Kidney (tissue), 14 donors: Measurements from ENCODE around the gene CEBPG. TPM values are rescaled to one million over a fixed set of nuclear protein-coding genes. Genes with fewer than 3 reads are reported as not detected.

ENCODE experiments used
- DNase-seq, 5 donors: peaks; one replicate each; pipeline ENCODE4 v3.0.0-alpha.2; 2013 to 2020
- FAIRE-seq: peaks from 2 replicates; lab custom pipeline; 2012; peaks lifted over from hg19 to GRCh38; lab: Jason Lieb, UNC
- H3K27ac ChIP-seq, 2 donors: one replicate each; pipeline ENCODE4 v1.7.0; 2013; ENCODE audit warnings: low read depth in 2 of 2, low read length in 2 of 2, inconsistent platforms in 1 of 2
- H3K27me3 ChIP-seq: one replicate; pipeline ENCODE4 v1.7.1; 2013; ENCODE audit warnings: low read length, inconsistent platforms; ENCODE audit not compliant: control insufficient read depth, insufficient read depth
- H3K36me3 ChIP-seq, 3 donors: one replicate each; pipeline versions ENCODE4 v1.7.0 to v1.7.1; 2013; ENCODE audit warnings: low read length in 3 of 3, control low read depth in 1 of 3, inconsistent platforms in 1 of 3; ENCODE audit not compliant: insufficient read depth in 3 of 3, control insufficient read depth in 2 of 3
- H3K4me1 ChIP-seq, 3 donors: one replicate each; pipeline versions ENCODE4 v1.7.0 to v1.7.1; 2013; ENCODE audit warnings: low read length in 3 of 3, inconsistent platforms in 1 of 3, low read depth in 1 of 3; ENCODE audit not compliant: control insufficient read depth in 2 of 3, insufficient read depth in 2 of 3
- H3K4me3 ChIP-seq, 3 donors: one replicate each; pipeline versions ENCODE4 v1.7.0 to v1.8.1; 2013; ENCODE audit warnings: low read length in 3 of 3, control low read depth in 1 of 3, inconsistent platforms in 1 of 3
- H3K9ac ChIP-seq, 3 donors: one replicate each; pipeline versions ENCODE4 v1.7.0 to v1.7.1; 2013; ENCODE audit warnings: low read length in 3 of 3, control low read depth in 1 of 3, inconsistent platforms in 1 of 3
- H3K9me3 ChIP-seq, 3 donors: one replicate each; pipeline versions ENCODE4 v1.7.0 to v1.7.1; 2013; ENCODE audit warnings: low read length in 3 of 3, control low read depth in 1 of 3, inconsistent platforms in 1 of 3; ENCODE audit not compliant: control insufficient read depth in 2 of 3, insufficient read depth in 1 of 3
- CTCF ChIP-seq: IDR thresholded peaks from 3 replicates; pipeline ENCODE4 v1.5.1; 2012; ENCODE audit warnings: mild to moderate bottlenecking, moderate library complexity, borderline replicate concordance; ENCODE audit not compliant: insufficient read depth; ENCODE audit errors: extremely low read depth
- intact Hi-C: fragments of 100-400 bp; cut with DNase I; formaldehyde crosslinking; loops from one replicate; pipeline ENCODE4 v1.11.1; 2022
- polyA plus RNA-seq: library from polyadenylated mRNA; stranded (reverse); fragments of 350-450 nt; fragmentation: Illumina TruSeq; extraction: RNeasy Lipid Tissue Mini Kit (QIAGEN cat#74804); gene quantifications from one replicate; pipeline ENCODE4 v1.2.3, GENCODE V29; 2014; ENCODE audit warnings: low read depth, low replicate concordance; ENCODE audit not compliant: insufficient read depth
- total RNA-seq: library from RNA; stranded (reverse); fragmentation: NEBNext Ultra II Directional; extraction: Animal tissue kit (Norgen Biotek cat#: 25700); gene quantifications from one replicate; pipeline ENCODE4 v1.2.1, GENCODE V29; 2021
- donor health status: control.
- donor health status: control.
- donor health status: control.
- donor health status: control.
- donor health status: control.
- donor health status: DM: yes; HTN: yes; CAD: no.
- donor health status: Normal renal cell carcinoma (clear cell type).

CEBPG gene
- total and polyA plus RNA-seq, 2 donors from 2014 or later, result 13.0 to 22.4 TPM

GRCh38 chr19:33381101-33381500, 7.6 kb downstream of the CEBPG start:
- FAIRE-seq (no peak), DNase-seq (no peak)
- intact Hi-C loops, result no loop called here
- Histone ChIP-seq H3K4me1 (peaks cover 0 to 13% (median 7%) of the 10 kb centered on the region in 3 donors), H3K9ac (no peak overlapping the region), H3K9me3 (no peaks in the 10 kb centered on the region), H3K4me3 (no peak overlapping the region), H3K27me3 (no peaks in the 10 kb centered on the region), H3K27ac (no peak overlapping the region), H3K36me3 (peaks cover 3 to 6% (median 5%) of the 10 kb centered on the region in 3 donors)
- TF ChIP-seq CTCF, result no peak

GRCh38 chr19:33382006-33382405, 8.5 kb downstream of the CEBPG start:
- FAIRE-seq, result no peak
- intact Hi-C loops, result no loop called here
- no peak for DNase-seq
- H3K27me3 ChIP-seq, result no peaks in the 10 kb centered on the region
- TF ChIP-seq CTCF, result no peak
- H3K27ac ChIP-seq, result no peak overlapping the region
- H3K4me1 ChIP-seq, result peaks cover 0 to 5% (median 5%) of the 10 kb centered on the region in 3 donors
- H3K9ac ChIP-seq, result no peak overlapping the region
- H3K4me3 ChIP-seq, result no peak overlapping the region
- peaks cover 3 to 6% (median 5%) of the 10 kb centered on the region in 3 donors for H3K36me3 ChIP-seq
- no peaks in the 10 kb centered on the region for H3K9me3 ChIP-seq

GRCh38 chr19:33382982-33383381, 9.5 kb downstream of the CEBPG start:
- Histone ChIP-seq H3K27ac (no peak overlapping the region), H3K36me3 (peaks cover 3 to 6% (median 5%) of the 10 kb centered on the region in 3 donors), H3K9ac (no peak overlapping the region), H3K27me3 (no peaks in the 10 kb centered on the region), H3K4me1 (peaks cover 0 to 3% (median 2%) of the 10 kb centered on the region in 3 donors), H3K9me3 (no peaks in the 10 kb centered on the region), H3K4me3 (no peak overlapping the region)
- no peak for FAIRE-seq
- intact Hi-C loops, result no loop called here
- no peak for DNase-seq
- no peak for TF ChIP-seq CTCF

GRCh38 chr19:33383720-33384292, 10.3 kb downstream of the CEBPG start:
- no peak for FAIRE-seq
- Histone ChIP-seq H3K9me3 (no peaks in the 10 kb centered on the region), H3K27me3 (no peaks in the 10 kb centered on the region), H3K4me1 (peaks cover 0 to 3% (median 0%) of the 10 kb centered on the region in 3 donors), H3K4me3 (no peak overlapping the region), H3K27ac (no peak overlapping the region), H3K36me3 (peaks cover 3 to 6% (median 5%) of the 10 kb centered on the region in 3 donors), H3K9ac (no peak overlapping the region)
- intact Hi-C loops, result no loop called here
- no peak for DNase-seq
- no peak for TF ChIP-seq CTCF
